ENCODE measurements around the gene CCDC66. TPM values are rescaled to one million over a fixed set of nuclear protein-coding genes. Genes with fewer than 3 reads are reported as not detected.
"Not testable (repeated sequence)": the region's sequence is repeated elsewhere in the genome, so short reads cannot be mapped to it uniquely, and the experiment has no call there.

CCDC66 gene
- total RNA-seq, 2 donors from 2014 or later = 12.5 to 17.8 TPM

- no peaks in the 10 kb centered on the region for H3K36me3 ChIP-seq
- H3K4me1 ChIP-seq = no peaks in the 10 kb centered on the region
- peaks cover 0 to 8% of the 10 kb centered on the region in 2 donors for H3K9me3 ChIP-seq
- no peak for DNase-seq (ENCODE audit: low spot score)
- H3K27me3 ChIP-seq = no peaks in the 10 kb centered on the region
- no peak overlapping the region for H3K27ac ChIP-seq
- TF ChIP-seq CTCF (IDR thresholded peaks at IDR 0.05) = no peak
- no peak overlapping the region for H3K4me3 ChIP-seq
Measured at GRCh38 chr3:56593455-56594158, 36.6 kb downstream of the CCDC66 start.

DNA sequence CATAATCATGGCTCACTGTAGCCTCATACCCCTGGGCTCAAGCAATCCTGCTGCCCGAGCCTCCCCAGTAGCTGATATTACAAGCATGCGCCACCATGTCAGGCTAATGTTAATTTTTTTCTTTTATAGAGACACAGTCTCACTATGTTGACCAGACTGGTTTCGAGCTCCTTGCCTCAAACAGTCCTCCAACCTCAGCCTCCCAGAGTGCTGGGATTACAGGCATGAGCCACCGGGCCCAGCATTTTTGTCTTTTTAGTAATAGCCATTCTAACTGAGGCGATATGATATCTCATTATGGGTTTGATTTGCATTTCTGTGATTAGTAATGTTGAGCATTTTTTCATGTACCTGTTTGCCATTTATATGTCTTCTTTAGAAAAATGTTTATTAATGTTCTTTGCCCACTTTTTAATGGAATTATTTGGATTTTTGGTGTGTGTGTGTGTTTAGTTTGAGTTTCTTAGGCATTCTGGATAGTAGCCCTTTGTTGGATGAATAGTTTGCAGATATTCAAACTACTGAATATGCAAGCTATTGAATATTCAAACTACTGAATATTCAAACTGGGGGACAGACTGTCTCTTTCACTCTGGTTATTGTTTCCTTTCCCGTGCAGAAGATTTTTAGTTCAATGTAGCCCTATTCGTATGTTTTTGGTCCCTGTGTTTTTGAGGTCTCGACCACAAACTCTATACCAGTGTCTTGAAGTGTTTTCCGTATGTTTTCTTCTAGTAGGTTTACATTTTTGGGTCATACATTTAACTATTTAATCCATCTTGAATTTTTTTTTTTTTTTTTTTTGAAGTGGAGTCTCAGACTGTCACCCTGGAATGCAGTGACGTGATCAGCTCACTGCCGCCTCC, 39.2 kb downstream of the CCDC66 start:
- H3K27ac ChIP-seq = no peak overlapping the region
- TF ChIP-seq CTCF (IDR thresholded peaks at IDR 0.05) = no peak
- H3K4me1 ChIP-seq = no peaks in the 10 kb centered on the region
- no peak for DNase-seq (ENCODE audit: low spot score)
- H3K27me3 ChIP-seq = no peaks in the 10 kb centered on the region
- no peaks in the 10 kb centered on the region for H3K36me3 ChIP-seq
- H3K4me3 ChIP-seq = no peak overlapping the region
- peaks cover 0 to 12% of the 10 kb centered on the region in 2 donors for H3K9me3 ChIP-seq

DNA sequence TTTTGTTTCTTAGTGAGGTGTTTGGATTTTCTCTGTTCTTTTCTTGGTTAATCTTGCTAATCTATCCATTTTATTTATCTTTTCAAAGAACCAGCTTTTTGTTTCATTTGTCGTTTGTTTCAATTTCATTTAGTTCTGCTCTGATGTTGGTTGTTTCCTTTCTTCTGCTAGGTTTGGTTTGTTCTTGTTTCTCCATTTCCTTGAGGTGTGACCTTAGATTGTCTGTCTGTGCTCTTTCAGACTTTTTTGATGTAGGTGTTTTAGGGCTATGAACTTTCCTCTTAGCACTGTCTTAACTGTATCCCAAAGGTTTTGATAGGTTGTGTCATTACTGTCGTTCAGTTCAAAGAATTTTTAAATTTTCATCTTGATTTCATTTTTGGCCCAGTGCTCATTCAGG, 51.5 kb downstream of the CCDC66 start:
- not testable (repeated sequence) for H3K4me3 ChIP-seq; H3K27ac ChIP-seq; H3K9me3 ChIP-seq; DNase-seq (ENCODE audit: low spot score); H3K27me3 ChIP-seq
- H3K4me1 ChIP-seq = peaks cover 0 to 11% of the 10 kb centered on the region in 2 donors
- peaks cover 29% of the 10 kb centered on the region for H3K36me3 ChIP-seq

DNA sequence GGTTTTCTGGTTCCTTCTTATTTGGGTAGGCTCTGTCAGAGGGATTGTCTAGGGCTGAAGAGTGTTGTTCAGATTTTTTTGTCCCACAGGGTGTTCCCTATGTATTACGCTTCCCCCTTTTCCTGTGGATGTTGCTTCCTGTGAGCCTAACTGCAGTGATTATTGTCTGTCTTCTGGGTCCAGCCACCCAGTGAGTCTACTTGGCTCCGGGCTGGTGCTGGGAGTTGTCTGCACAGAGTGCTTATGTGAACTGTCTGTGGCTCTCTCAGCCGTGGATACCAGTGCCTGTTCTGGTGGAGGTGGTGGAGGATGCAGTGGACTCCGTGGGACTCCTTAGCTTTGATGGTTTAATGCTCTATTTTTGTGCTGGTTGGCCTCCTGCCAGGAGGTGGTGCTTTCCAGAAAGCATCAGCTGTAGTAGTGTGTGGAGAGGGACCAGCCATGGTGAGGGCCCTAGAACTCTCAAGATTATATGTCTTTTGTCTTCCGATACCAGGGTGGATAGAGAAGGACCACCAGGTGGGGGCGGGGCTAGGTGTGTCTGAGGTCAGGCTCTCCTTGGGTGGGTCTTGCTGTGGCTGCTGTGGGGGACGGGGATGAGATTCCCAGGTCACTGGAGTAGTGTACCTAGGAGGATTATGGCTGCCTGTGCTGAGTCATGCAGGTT, 53.8 kb downstream of the CCDC66 start:
- H3K27me3 ChIP-seq = no peaks in the 10 kb centered on the region
- H3K9me3 ChIP-seq = no peaks in the 10 kb centered on the region
- peaks cover 31% of the 10 kb centered on the region for H3K36me3 ChIP-seq
- TF ChIP-seq CTCF (IDR thresholded peaks at IDR 0.05) = no peak
- peaks cover 0 to 11% of the 10 kb centered on the region in 2 donors for H3K4me1 ChIP-seq
- H3K4me3 ChIP-seq = no peak overlapping the region
- H3K27ac ChIP-seq = no peak overlapping the region
- no peak for DNase-seq (ENCODE audit: low spot score)

GRCh38 chr3:56611364-56611763, 54.4 kb downstream of the CCDC66 start:
- H3K27ac ChIP-seq = no peak overlapping the region
- no peak overlapping the region for H3K4me3 ChIP-seq
- TF ChIP-seq CTCF (IDR thresholded peaks at IDR 0.05) = no peak
- DNase-seq (ENCODE audit: low spot score) = no peak
- peaks cover 0 to 11% of the 10 kb centered on the region in 2 donors for H3K4me1 ChIP-seq
- H3K9me3 ChIP-seq = no peaks in the 10 kb centered on the region
- peaks cover 29% of the 10 kb centered on the region for H3K36me3 ChIP-seq
- H3K27me3 ChIP-seq = no peaks in the 10 kb centered on the region

DNA sequence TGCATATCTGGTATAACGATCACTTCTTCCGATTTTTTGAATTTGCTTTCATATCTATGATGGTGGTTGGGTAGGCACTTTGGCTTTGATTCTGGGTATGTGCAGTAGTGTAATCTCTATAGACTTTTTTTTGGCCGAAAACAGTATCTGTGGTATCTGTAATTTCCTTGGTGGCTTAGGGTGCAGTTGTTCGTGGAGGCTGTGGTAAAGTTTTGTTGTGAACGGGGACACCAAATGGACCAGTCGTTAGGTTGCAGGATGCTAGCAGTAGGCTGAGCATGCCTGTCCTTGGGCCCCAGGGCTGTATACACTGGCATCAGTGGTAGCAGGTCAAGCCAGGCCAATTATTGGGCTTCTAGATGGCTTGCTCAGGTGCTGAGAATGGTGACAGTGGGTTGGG, 55.2 kb downstream of the CCDC66 start:
- Histone ChIP-seq H3K27me3 (no peaks in the 10 kb centered on the region), H3K9me3 (no peaks in the 10 kb centered on the region), H3K36me3 (peaks cover 27% of the 10 kb centered on the region), H3K4me3 (no peak overlapping the region), H3K27ac (no peak overlapping the region), H3K4me1 (peaks cover 0 to 11% of the 10 kb centered on the region in 2 donors)
- no peak for TF ChIP-seq CTCF (IDR thresholded peaks at IDR 0.05)
- no peak for DNase-seq (ENCODE audit: low spot score)
